HepG2 (cell line): ENCODE results near the gene MRPL27.

Source experiments
- ETV6 ChIP-seq: sonication (generic); formaldehyde crosslinking; conservative IDR thresholded peaks from 2 replicates; pipeline ENCODE4 v1.4.0; 2020; ENCODE audit warnings: missing genetic modification reagents
- FOXJ3 ChIP-seq: sonication (generic); formaldehyde crosslinking; IDR thresholded peaks from 2 replicates; pipeline ENCODE4 v1.4.0; 2020; ENCODE audit warnings: missing genetic modification reagents, mild to moderate bottlenecking, borderline replicate concordance
- GTF2F1 ChIP-seq: fragments of 150-350 bp; IDR thresholded peaks from 2 replicates; pipeline ENCODE4 v1.6.1; 2014; ENCODE audit warnings: low read length
- KLF9 ChIP-seq: IDR thresholded peaks from 2 replicates; pipeline ENCODE4 v1.6.1; 2016; ENCODE audit warnings: low read depth
- NFYB ChIP-seq: sonication (generic); formaldehyde crosslinking; IDR thresholded peaks from 2 replicates; pipeline ENCODE4 v1.4.0; 2020; ENCODE audit warnings: missing genetic modification reagents
- RAD21 ChIP-seq: fragments of 450-650 bp; formaldehyde crosslinking; IDR thresholded peaks from 2 replicates; pipeline ENCODE4 v1.5.0; 2020; ENCODE audit warnings: mild to moderate bottlenecking
- ZFP37 ChIP-seq: sonication (generic); formaldehyde crosslinking; IDR thresholded peaks from 2 replicates; pipeline ENCODE4 v1.4.0; 2020; ENCODE audit warnings: missing genetic modification reagents, borderline replicate concordance
- TF ChIP-seq, protein P1 (sequence below): sonication (generic); formaldehyde crosslinking; IDR thresholded peaks from 2 replicates; pipeline ENCODE4 v1.4.0; 2020; ENCODE audit warnings: low read depth, mild to moderate bottlenecking, missing genetic modification reagents
- TF ChIP-seq, protein P2 (sequence below): sonication (generic); formaldehyde crosslinking; IDR thresholded peaks from 2 replicates; pipeline ENCODE4 v1.5.0; 2020; ENCODE audit warnings: mild to moderate bottlenecking, missing genetic modification reagents, moderate library complexity
- TF ChIP-seq, protein P3 (sequence below): sonication (generic); formaldehyde crosslinking; IDR thresholded peaks from 2 replicates; pipeline ENCODE4 v1.4.0; 2020; ENCODE audit warnings: missing genetic modification reagents

DNA sequence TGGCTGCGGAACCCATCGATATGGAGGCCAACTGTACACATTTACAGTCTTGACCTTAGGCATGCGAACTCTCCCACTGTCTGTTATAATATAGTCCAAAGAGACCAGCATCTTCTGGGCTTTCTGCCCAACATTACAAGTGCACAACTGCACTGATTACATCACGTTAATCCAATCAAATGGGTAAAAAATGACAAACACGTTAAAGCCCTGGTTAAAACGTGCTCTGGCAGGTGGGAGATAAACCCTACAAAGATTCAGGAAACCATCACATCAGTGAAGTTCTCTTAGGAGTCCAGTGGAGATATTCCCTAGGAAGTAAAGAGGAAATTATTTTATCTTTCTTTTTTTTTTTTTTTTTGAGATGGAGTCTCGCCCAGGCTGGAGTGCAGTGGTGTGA lies 50.7 kb downstream of the MRPL27 start:
- TF ChIP-seq FOXJ3 (CRISPR knock-in tag), result no peak
- no peak for TF ChIP-seq RAD21 (CRISPR knock-in tag)
- TF ChIP-seq, protein P1, sequence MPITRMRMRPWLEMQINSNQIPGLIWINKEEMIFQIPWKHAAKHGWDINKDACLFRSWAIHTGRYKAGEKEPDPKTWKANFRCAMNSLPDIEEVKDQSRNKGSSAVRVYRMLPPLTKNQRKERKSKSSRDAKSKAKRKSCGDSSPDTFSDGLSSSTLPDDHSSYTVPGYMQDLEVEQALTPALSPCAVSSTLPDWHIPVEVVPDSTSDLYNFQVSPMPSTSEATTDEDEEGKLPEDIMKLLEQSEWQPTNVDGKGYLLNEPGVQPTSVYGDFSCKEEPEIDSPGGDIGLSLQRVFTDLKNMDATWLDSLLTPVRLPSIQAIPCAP (CRISPR knock-in tag), result no peak
- TF ChIP-seq, protein P2, sequence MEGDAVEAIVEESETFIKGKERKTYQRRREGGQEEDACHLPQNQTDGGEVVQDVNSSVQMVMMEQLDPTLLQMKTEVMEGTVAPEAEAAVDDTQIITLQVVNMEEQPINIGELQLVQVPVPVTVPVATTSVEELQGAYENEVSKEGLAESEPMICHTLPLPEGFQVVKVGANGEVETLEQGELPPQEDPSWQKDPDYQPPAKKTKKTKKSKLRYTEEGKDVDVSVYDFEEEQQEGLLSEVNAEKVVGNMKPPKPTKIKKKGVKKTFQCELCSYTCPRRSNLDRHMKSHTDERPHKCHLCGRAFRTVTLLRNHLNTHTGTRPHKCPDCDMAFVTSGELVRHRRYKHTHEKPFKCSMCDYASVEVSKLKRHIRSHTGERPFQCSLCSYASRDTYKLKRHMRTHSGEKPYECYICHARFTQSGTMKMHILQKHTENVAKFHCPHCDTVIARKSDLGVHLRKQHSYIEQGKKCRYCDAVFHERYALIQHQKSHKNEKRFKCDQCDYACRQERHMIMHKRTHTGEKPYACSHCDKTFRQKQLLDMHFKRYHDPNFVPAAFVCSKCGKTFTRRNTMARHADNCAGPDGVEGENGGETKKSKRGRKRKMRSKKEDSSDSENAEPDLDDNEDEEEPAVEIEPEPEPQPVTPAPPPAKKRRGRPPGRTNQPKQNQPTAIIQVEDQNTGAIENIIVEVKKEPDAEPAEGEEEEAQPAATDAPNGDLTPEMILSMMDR (CRISPR knock-in tag), result no peak
- TF ChIP-seq NFYB (CRISPR knock-in tag), result no peak
- no peak for TF ChIP-seq KLF9 (CRISPR knock-in tag)
- TF ChIP-seq GTF2F1, result no peak
- TF ChIP-seq ETV6 (CRISPR knock-in tag), result no peak
- TF ChIP-seq, protein P3, sequence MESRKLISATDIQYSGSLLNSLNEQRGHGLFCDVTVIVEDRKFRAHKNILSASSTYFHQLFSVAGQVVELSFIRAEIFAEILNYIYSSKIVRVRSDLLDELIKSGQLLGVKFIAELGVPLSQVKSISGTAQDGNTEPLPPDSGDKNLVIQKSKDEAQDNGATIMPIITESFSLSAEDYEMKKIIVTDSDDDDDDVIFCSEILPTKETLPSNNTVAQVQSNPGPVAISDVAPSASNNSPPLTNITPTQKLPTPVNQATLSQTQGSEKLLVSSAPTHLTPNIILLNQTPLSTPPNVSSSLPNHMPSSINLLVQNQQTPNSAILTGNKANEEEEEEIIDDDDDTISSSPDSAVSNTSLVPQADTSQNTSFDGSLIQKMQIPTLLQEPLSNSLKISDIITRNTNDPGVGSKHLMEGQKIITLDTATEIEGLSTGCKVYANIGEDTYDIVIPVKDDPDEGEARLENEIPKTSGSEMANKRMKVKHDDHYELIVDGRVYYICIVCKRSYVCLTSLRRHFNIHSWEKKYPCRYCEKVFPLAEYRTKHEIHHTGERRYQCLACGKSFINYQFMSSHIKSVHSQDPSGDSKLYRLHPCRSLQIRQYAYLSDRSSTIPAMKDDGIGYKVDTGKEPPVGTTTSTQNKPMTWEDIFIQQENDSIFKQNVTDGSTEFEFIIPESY (CRISPR knock-in tag), result no peak
- TF ChIP-seq ZFP37 (CRISPR knock-in tag), result no peak
